Liver (tissue), 9 donors: ENCODE data around the gene MIER3. TPM values are rescaled to one million over a fixed set of nuclear protein-coding genes. Genes with fewer than 3 reads are reported as not detected.

Experiments used
- DNase-seq: peaks from one replicate; pipeline ENCODE4 v3.0.0-alpha.2; 2017; ENCODE audit warnings: low spot score
- H3K27ac ChIP-seq, 2 donors: one replicate each; pipeline ENCODE4 v1.7.0; 2013; ENCODE audit warnings: inconsistent platforms in 2 of 2, low read length in 2 of 2, control low read depth in 1 of 2, low read depth in 1 of 2, mild to moderate bottlenecking in 1 of 2
- H3K27me3 ChIP-seq, 4 donors: one replicate each; pipeline versions ENCODE4 v1.6.1 to v1.7.0; 2013; ENCODE audit warnings: low read length in 3 of 4, inconsistent platforms in 1 of 4, mild to moderate bottlenecking in 1 of 4, moderate library complexity in 1 of 4; ENCODE audit not compliant: control insufficient read depth in 4 of 4, insufficient read depth in 4 of 4
- H3K36me3 ChIP-seq, 4 donors: one replicate each; pipeline versions ENCODE4 v1.6.1 to v1.7.0; 2013; ENCODE audit warnings: low read length in 3 of 4, mild to moderate bottlenecking in 3 of 4, low read depth in 1 of 4, moderate library complexity in 1 of 4; ENCODE audit not compliant: control insufficient read depth in 4 of 4, insufficient read depth in 3 of 4
- H3K4me1 ChIP-seq, 4 donors: one replicate each; pipeline versions ENCODE4 v1.6.1 to v1.7.0; 2013; ENCODE audit warnings: low read length in 3 of 4, mild to moderate bottlenecking in 3 of 4, moderate library complexity in 1 of 4; ENCODE audit not compliant: control insufficient read depth in 4 of 4, insufficient read depth in 4 of 4
- H3K4me3 ChIP-seq, 3 donors: one replicate each; pipeline versions ENCODE4 v1.6.1 to v1.7.0; 2013; ENCODE audit warnings: low read length in 3 of 3, control low read depth in 1 of 3, low read depth in 1 of 3, mild to moderate bottlenecking in 1 of 3
- H3K9ac ChIP-seq, 2 donors: one replicate each; pipeline ENCODE4 v1.7.0; 2013; ENCODE audit warnings: low read length in 2 of 2, mild to moderate bottlenecking in 2 of 2, moderate library complexity in 2 of 2, control low read depth in 1 of 2, low read depth in 1 of 2
- H3K9me3 ChIP-seq, 4 donors: one replicate each; pipeline versions ENCODE4 v1.6.1 to v1.7.0; 2013; ENCODE audit warnings: low read length in 3 of 4; ENCODE audit not compliant: control insufficient read depth in 4 of 4
- EGR1 ChIP-seq, 2 donors: IDR thresholded peaks; 2 replicates each; pipeline ENCODE4 v1.6.1; 2016 to 2018; ENCODE audit warnings: antibody characterized with exemption in 2 of 2, low read depth in 2 of 2
- FOXA1 ChIP-seq: IDR thresholded peaks from 2 replicates; pipeline ENCODE4 v1.6.1; 2016; ENCODE audit warnings: antibody characterized with exemption
- FOXA2 ChIP-seq: IDR thresholded peaks from 2 replicates; pipeline ENCODE4 v1.6.1; 2016; ENCODE audit warnings: antibody characterized with exemption
- GABPA ChIP-seq, 2 donors: IDR thresholded peaks in 1 of 2; conservative IDR thresholded peaks in 1 of 2; 2 replicates each; pipeline ENCODE4 v1.6.1; 2016; ENCODE audit warnings: antibody characterized with exemption in 2 of 2, mild to moderate bottlenecking in 1 of 2, moderate library complexity in 1 of 2
- HNF4A ChIP-seq, 2 donors: conservative IDR thresholded peaks; 2 replicates each; pipeline ENCODE4 v1.6.1; 2016; ENCODE audit warnings: antibody characterized with exemption in 2 of 2, mild to moderate bottlenecking in 2 of 2
- HNF4G ChIP-seq: IDR thresholded peaks from 2 replicates; pipeline ENCODE4 v1.6.1; 2016; ENCODE audit warnings: antibody characterized with exemption
- JUND ChIP-seq, 2 donors: IDR thresholded peaks; 2 replicates each; pipeline ENCODE4 v1.6.1; 2016; ENCODE audit warnings: antibody characterized with exemption in 2 of 2
- NR2F2 ChIP-seq: IDR thresholded peaks from 2 replicates; pipeline ENCODE4 v1.6.1; 2016; ENCODE audit warnings: antibody characterized with exemption
- RAD21 ChIP-seq, 2 donors: IDR thresholded peaks; 2 replicates each; pipeline ENCODE4 v1.6.1; 2016; ENCODE audit warnings: antibody characterized with exemption in 2 of 2, mild to moderate bottlenecking in 2 of 2
- RXRA ChIP-seq, 2 donors: IDR thresholded peaks; 2 replicates each; pipeline ENCODE4 v1.6.1; 2017 to 2018; ENCODE audit warnings: antibody characterized with exemption in 2 of 2, mild to moderate bottlenecking in 1 of 2
- SP1 ChIP-seq: IDR thresholded peaks from 2 replicates; pipeline ENCODE4 v1.6.1; 2018; ENCODE audit warnings: antibody characterized with exemption, mild to moderate bottlenecking
- TAF1 ChIP-seq: conservative IDR thresholded peaks from 2 replicates; pipeline ENCODE4 v1.6.1; 2016; ENCODE audit warnings: antibody characterized with exemption, mild to moderate bottlenecking
- YY1 ChIP-seq: IDR thresholded peaks from 2 replicates; pipeline ENCODE4 v1.6.1; 2016; ENCODE audit warnings: antibody characterized with exemption, mild to moderate bottlenecking
- WGBS: extraction: QIAGEN DNeasy Blood & Tissue Kit; methylation state at CpG from one replicate; pipeline ENCODE4 v1.1.7; 2013; 5-methylcytosine and 5-hydroxymethylcytosine counted together
- polyA plus RNA-seq, 2 donors: library from polyadenylated mRNA; stranded (reverse) in 1 of 2; unstranded in 1 of 2; fragments of 200-250 nt in 1 of 2; fragments of >200 nt in 1 of 2; fragmentation: Nextera tagmentation in 1 of 2; extraction: Ambion mirVana in 1 of 2; gene quantifications; one replicate each; pipeline versions ENCODE4 v1.2.1 to v1.2.3, GENCODE V29; 2013 to 2015
- total RNA-seq, 2 donors: library from RNA; depleted of rRNA; stranded (reverse); fragments of >200 nt; gene quantifications; one replicate each; pipeline ENCODE4 v1.2.3, GENCODE V29; 2014
- TF ChIP-seq, protein P1 (sequence below): IDR thresholded peaks from 2 replicates; pipeline ENCODE4 v1.6.1; 2016; ENCODE audit warnings: antibody characterized with exemption
- TF ChIP-seq, protein P2 (sequence below): IDR thresholded peaks from 2 replicates; pipeline ENCODE4 v1.6.1; 2016; ENCODE audit warnings: antibody characterized with exemption
- TF ChIP-seq, protein P3 (sequence below): IDR thresholded peaks from 2 replicates; pipeline ENCODE4 v1.6.1; 2016; ENCODE audit warnings: antibody characterized with exemption, mild to moderate bottlenecking
- TF ChIP-seq, protein P4 (sequence below): fragments of 150-350 bp; IDR thresholded peaks from 2 replicates; pipeline ENCODE4 v1.5.1; 2017; ENCODE audit warnings: improper control_type of control experiment, low read depth, low read length; ENCODE audit not compliant: missing input control
- TF ChIP-seq, protein P5 (sequence below): IDR thresholded peaks from 2 replicates; pipeline ENCODE4 v1.6.1; 2016; ENCODE audit warnings: antibody characterized with exemption
- donor health status: healthy.
- donor health status: healthy.
- donor health status: healthy.
- donor health status: healthy.
- donor health status: healthy.

Gene MIER3
- total and polyA plus RNA-seq, 4 donors: 4.1 to 15.5 (median 8.1) TPM

DNA sequence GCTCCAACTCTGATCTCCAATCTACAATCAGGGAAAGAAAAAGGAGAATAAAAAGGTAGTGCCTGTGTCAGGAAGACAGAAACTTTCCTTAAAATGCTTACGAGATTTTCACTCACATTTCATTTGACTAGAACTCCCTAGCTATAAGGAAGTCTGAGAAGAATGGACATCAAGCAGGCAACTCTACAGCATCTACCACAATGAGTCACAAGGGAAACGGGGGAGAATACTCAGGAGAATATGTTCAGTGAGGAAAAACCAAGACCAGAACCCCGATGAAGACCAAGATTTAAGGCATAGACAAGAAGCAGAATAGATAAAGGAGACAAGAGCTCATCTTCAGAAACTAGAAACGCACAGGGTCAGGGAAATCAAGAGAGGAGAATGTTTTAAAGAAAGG lies 51.5 kb downstream of the MIER3 start:
- H3K4me3 ChIP-seq: no peak overlapping the region
- DNase-seq: no peak
- TF ChIP-seq, protein P1, sequence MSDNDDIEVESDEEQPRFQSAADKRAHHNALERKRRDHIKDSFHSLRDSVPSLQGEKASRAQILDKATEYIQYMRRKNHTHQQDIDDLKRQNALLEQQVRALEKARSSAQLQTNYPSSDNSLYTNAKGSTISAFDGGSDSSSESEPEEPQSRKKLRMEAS: no peak
- TF ChIP-seq JUND (IDR thresholded peaks at IDR 0.05) (no peak), NR2F2 (no peak), RXRA (IDR thresholded peaks at IDR 0.05) (no peak), FOXA2 (no peak), YY1 (no peak), FOXA1 (no peak), TAF1 (no peak), HNF4G (no peak), HNF4A (conservative IDR thresholded peaks at IDR 0.05) (no peak), GABPA (IDR thresholded peaks at IDR 0.05 in 1 of 2, conservative IDR thresholded peaks at IDR 0.05 in 1 of 2) (no peak), EGR1 (IDR thresholded peaks at IDR 0.05; ENCODE audit: low read depth in 2 of 2) (no peak), SP1 (no peak)
- TF ChIP-seq, protein P2, sequence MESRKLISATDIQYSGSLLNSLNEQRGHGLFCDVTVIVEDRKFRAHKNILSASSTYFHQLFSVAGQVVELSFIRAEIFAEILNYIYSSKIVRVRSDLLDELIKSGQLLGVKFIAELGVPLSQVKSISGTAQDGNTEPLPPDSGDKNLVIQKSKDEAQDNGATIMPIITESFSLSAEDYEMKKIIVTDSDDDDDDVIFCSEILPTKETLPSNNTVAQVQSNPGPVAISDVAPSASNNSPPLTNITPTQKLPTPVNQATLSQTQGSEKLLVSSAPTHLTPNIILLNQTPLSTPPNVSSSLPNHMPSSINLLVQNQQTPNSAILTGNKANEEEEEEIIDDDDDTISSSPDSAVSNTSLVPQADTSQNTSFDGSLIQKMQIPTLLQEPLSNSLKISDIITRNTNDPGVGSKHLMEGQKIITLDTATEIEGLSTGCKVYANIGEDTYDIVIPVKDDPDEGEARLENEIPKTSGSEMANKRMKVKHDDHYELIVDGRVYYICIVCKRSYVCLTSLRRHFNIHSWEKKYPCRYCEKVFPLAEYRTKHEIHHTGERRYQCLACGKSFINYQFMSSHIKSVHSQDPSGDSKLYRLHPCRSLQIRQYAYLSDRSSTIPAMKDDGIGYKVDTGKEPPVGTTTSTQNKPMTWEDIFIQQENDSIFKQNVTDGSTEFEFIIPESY: no peak
- TF ChIP-seq, protein P3, sequence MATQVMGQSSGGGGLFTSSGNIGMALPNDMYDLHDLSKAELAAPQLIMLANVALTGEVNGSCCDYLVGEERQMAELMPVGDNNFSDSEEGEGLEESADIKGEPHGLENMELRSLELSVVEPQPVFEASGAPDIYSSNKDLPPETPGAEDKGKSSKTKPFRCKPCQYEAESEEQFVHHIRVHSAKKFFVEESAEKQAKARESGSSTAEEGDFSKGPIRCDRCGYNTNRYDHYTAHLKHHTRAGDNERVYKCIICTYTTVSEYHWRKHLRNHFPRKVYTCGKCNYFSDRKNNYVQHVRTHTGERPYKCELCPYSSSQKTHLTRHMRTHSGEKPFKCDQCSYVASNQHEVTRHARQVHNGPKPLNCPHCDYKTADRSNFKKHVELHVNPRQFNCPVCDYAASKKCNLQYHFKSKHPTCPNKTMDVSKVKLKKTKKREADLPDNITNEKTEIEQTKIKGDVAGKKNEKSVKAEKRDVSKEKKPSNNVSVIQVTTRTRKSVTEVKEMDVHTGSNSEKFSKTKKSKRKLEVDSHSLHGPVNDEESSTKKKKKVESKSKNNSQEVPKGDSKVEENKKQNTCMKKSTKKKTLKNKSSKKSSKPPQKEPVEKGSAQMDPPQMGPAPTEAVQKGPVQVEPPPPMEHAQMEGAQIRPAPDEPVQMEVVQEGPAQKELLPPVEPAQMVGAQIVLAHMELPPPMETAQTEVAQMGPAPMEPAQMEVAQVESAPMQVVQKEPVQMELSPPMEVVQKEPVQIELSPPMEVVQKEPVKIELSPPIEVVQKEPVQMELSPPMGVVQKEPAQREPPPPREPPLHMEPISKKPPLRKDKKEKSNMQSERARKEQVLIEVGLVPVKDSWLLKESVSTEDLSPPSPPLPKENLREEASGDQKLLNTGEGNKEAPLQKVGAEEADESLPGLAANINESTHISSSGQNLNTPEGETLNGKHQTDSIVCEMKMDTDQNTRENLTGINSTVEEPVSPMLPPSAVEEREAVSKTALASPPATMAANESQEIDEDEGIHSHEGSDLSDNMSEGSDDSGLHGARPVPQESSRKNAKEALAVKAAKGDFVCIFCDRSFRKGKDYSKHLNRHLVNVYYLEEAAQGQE: no peak
- TF ChIP-seq, protein P4, sequence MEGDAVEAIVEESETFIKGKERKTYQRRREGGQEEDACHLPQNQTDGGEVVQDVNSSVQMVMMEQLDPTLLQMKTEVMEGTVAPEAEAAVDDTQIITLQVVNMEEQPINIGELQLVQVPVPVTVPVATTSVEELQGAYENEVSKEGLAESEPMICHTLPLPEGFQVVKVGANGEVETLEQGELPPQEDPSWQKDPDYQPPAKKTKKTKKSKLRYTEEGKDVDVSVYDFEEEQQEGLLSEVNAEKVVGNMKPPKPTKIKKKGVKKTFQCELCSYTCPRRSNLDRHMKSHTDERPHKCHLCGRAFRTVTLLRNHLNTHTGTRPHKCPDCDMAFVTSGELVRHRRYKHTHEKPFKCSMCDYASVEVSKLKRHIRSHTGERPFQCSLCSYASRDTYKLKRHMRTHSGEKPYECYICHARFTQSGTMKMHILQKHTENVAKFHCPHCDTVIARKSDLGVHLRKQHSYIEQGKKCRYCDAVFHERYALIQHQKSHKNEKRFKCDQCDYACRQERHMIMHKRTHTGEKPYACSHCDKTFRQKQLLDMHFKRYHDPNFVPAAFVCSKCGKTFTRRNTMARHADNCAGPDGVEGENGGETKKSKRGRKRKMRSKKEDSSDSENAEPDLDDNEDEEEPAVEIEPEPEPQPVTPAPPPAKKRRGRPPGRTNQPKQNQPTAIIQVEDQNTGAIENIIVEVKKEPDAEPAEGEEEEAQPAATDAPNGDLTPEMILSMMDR: no peak
- TF ChIP-seq, protein P5, sequence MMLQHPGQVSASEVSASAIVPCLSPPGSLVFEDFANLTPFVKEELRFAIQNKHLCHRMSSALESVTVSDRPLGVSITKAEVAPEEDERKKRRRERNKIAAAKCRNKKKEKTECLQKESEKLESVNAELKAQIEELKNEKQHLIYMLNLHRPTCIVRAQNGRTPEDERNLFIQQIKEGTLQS: no peak
- H3K27me3 ChIP-seq: no peaks in the 10 kb centered on the region
- H3K9me3 ChIP-seq: no peaks in the 10 kb centered on the region
- no peak overlapping the region for H3K9ac ChIP-seq
- peaks cover 0 to 3% (median under 1%) of the 10 kb centered on the region in 4 donors for H3K36me3 ChIP-seq
- H3K4me1 ChIP-seq: peaks cover 0 to 3% (median 0%) of the 10 kb centered on the region in 4 donors
- 58% methylated on average over 4 of the region's 4 CpGs for WGBS
- H3K27ac ChIP-seq: no peak overlapping the region

DNA sequence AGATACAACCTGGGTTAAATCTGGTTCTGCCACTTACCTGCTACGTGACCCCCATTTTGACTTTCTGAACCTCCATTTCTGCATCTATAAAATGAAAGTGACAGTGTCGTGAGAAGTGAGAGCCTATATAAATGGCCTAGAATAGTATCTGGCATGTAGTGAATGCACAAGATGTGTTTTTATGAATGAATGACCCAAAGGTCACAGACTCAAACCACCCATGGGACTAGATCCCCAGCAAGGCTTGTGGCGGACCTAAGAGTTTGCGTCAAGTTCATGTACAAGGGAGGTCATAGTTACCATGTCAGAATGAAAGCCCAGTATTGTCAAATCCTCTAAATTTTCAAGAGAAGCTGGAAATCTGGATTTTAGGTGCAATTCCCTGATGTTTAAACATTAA lies 53.7 kb downstream of the MIER3 start:
- no peak for TF ChIP-seq RAD21 (IDR thresholded peaks at IDR 0.05)
- TF ChIP-seq JUND (IDR thresholded peaks at IDR 0.05): no peak
- no peak for TF ChIP-seq SP1
- TF ChIP-seq YY1: no peak
- TF ChIP-seq, protein P1: no peak
- no peak for TF ChIP-seq HNF4A (conservative IDR thresholded peaks at IDR 0.05)
- TF ChIP-seq RXRA (IDR thresholded peaks at IDR 0.05): no peak
- TF ChIP-seq, protein P3: no peak
- TF ChIP-seq HNF4G: no peak
- Histone ChIP-seq H3K36me3 (peaks cover 2 to 10% (median 7%) of the 10 kb centered on the region in 4 donors), H3K27me3 (no peaks in the 10 kb centered on the region), H3K27ac (no peak overlapping the region), H3K9me3 (no peaks in the 10 kb centered on the region), H3K4me3 (no peak overlapping the region), H3K4me1 (peaks cover 0 to 3% (median 0%) of the 10 kb centered on the region in 4 donors), H3K9ac (no peak overlapping the region)
- WGBS: 93% methylated on average over 4 of the region's 4 CpGs
- DNase-seq: no peak
